ENCODE results near the gene IFNGR1.
A peak's percentile ranks its signal among the peaks of the same experiment; 100 is the strongest.

Gene IFNGR1

DNA sequence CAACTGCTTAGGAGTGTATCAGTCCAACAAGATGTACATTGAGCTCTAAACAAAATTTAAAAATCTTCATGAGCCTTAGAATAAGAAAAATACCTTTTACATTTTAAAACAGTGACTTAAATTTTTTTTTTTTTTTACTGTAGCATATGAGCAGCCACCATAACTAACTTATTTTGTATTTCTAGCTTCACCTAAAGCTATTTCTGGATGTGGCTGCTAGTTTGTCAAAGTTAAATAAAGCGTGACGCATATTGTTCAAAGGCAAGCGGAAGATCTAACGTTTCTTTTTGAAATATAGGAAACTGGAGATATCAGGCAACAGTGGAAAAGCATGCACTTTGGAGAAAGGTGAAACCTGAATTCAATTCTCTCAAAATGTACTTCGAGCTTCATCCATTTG, 42.5 kb downstream of the IFNGR1 start:
- no peak for DNase-seq (ENCODE audit: low read depth, low spot score)

DNA sequence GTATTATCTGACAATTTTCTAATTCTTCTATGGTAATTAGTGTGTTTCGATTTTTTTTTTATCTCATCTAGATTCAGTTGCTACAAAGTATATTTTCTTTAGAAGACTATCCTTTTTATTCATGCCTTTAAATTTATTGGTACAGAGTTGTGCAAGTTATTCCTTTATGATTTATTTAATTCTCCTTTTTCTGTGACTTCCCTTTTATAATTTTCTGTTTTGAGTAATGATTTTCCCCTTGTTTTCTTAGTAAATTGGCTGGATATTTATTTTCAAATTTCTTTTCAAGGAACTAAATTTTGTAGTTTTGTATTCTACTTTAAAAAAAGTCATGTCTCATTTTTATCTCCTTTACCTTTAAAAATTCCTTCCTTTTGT, 43.3 kb downstream of the IFNGR1 start:
- DNase-seq (ENCODE audit: low read depth, low spot score), result no peak

DNA sequence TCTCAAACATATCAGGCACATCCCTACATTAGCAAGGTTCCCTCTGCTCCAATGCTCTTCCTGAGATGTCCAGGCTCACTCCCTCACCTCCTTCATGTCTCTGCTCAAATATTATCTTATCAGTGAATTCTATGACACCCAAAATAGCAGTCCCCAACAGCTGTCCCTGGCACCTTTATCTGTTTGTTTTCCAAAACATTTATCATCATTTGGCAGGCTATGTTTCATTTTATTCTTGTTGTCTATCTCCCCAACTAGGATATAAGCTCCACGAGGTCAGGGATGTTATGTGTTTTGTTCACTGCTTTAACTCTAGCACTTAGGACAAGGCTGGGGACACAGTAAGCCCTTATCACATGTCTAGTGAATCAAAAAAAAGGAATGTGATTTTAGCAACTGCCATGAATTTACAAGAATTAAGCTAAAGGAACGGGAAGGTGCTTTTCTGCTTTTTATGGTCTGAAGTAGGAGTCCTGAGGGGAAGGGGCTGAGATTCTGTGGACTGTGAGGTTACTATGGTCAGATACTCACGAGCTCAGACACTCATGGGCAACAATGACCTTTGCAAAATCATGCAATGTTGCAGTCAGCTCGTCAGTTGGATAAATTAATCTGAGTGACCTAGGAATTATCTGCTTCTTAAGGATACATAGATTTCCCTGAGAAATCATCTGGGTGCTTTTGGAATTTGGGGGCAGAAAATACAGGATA, 43.9 kb downstream of the IFNGR1 start:
- DNase-seq (ENCODE audit: low read depth, low spot score), result no peak

DNA sequence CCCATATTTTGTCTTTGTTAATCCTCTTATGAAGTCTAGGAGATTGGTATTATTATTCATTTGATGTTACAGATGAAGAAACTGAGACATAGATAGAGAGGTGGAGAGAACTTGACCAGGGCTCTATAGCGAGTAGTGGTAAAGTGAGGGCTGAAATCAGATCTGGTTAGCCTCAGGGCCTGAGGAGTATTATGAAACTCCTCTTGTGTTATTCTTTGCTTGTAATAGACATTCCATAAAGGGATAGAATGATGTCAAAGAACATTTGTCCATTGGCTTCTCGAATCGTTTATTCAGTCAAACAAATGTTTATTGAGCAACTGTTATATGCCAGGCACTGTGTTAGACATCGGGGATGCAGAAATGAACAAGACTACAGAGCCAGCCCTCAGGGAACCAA, 45.7 kb downstream of the IFNGR1 start, which contains the start of gene IL22RA2:
Gene IL22RA2, minus strand, starts transcription at position 144 of the 400 bp plus-strand sequence. CDS start 11,895 bp downstream, outside the sequence.
- DNase-seq (ENCODE audit: low read depth, low spot score), result no peak

DNA sequence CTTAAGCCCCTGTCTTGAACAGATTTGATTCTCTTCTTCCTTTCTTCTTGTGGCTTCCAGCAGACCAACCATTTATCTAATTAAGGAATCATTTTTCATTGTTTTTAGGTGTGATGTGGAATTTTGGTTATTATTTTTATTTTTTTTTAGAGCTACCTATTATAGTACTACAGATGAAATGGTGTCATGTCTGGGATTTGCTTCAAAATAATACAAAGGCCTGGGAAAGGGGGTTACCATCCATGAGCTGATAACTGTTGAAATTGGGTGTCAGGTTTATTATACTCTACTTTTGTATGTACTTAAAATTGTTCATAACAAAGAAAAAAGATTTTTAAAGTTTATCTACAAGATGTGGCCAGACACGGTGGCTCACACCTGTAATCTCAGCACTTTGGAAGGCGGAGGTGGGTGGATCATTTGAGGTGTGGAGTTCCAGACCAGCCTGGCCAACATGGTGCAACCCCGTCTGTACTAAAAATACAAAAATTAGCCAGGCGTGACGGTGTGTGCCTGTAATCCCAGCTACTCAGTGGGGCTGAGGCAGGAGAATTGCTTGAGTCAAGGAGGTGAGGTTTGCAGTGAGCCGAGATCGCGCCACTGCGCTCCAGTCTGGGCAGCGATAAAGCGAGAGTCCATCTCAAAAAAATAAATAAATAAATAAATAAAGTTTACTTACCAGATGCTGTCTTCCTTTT, 46.3 kb downstream of the IFNGR1 start:
- DNase-seq (ENCODE audit: low read depth, low spot score), result no peak

DNA sequence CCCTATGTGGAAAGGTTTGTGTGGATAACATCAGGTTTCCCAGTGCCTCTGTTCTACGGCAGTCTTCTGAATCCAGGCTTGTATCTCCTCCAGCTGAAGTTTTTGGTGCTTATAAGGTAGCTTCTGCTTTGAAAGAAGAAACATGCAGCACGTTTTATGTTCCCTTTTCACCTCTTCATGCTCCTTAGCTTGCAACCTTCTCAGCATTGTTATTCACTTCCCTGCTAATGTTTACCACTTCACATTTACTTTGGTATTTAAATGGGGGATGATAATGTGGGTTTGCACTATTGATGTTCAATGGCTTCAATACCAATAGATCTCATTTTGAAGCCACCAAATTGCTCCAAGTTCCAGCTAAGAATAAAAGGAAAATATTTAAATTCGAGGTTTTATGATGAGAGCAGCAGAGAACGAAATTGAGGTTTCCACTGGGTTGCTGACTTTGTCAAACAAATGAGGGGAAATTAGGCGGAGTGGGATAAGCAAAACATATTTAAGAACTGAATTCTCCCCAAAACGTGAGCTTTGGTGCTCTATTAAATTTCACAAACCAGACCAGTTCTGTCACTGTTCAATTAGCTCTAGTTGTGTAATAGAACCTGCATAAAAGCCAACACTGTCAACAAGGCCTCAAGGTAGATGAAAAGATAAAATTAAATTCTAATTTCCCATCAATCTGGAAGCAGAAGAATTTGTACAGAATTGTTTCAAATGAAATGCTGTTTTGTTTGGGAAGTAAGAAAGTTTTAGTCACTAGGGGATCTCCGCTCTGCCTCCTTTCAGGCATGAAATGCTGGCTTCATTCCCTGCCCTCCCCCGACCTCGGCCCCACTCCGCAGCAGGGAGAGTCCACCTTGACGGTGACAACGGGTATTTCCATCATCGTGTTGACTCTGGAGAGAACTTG, 47.1 kb downstream of the IFNGR1 start:
- DNase-seq (ENCODE audit: low read depth, low spot score), result no peak

DNA sequence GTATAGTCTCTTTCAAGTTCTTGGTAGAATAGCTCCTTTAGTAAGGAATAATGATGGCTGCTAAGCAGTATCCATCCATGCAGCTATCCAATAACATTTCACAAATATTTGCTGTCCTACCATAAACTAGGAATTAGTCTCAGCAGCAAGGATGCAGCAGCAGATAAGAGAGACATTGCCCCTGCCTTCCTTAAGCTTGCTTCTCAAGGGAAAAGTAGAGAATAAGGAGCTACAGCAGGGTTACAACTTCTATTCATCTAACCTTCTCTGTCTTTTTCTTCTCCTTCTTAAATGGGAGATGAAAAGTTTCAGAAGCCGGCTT, 48.2 kb downstream of the IFNGR1 start:
- DNase-seq (ENCODE audit: low read depth, low spot score), result no peak

DNA sequence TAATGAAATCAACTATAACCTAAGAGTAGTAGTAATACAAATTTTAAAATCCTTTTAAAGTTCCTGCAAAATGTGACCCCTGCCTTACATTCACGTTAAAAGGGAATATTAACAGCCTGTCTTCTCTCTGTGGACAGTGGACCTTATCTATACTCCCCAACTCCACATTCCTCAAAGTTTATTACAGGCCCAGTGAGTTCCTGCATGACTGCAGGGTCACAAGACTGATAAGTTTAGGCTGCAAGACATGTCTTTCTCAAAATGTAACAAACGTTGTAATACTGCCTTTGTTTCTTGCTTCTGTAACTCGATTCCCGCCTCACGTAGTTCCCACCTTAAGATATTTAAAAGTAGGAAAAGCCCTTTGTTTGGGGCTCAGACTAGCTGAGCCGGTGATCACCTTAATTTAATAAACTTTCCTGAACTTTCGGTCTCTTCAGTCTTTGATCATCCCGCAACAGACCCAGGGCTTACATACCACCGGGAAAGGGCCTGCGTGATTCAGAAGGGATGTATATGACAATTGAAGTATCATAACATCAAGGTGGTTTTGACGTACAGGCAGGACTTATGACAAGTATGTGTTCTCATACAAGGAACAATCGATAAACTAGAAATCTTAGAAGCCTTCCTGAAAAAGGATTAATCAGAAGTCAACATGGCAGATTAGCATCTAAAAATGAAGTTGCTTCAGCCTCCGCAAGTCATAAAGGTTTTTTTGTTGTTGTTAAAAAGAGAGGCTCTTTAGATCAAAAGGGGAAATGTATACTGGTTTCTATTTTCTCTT, 48.7 kb downstream of the IFNGR1 start:
- no peak for DNase-seq (ENCODE audit: low read depth, low spot score)

DNA sequence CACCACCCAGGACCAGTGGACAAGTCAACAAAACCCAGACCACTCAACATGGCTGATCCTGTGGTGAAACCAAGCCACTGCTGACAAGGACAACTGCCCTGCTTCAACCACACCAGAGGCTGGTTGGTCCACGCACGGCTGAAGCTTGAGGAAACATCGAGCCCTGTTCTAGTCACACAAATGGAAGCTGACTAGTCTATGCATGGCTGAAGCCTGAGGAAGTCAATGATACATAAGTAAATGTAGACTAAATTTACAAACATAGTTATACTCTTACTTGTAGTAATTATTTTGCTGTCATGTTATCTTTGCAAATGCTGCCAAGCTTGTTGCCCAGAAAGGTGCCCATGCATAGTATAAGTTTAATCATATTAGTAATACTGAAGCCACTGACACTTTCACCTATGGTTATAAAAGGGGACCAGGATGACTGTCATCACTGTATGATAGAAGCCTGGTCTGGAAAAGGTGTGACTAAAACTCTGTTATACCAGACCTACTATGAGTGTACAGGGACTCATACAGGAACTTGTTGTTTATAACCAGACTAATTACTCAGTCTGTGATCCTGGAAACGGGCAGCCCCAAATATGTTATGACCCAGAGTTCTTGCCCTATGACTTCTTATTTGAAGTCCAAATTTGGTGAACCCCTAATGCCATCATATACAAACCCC, 51.3 kb downstream of the IFNGR1 start:
- no peak for DNase-seq (ENCODE audit: low read depth, low spot score)

DNA sequence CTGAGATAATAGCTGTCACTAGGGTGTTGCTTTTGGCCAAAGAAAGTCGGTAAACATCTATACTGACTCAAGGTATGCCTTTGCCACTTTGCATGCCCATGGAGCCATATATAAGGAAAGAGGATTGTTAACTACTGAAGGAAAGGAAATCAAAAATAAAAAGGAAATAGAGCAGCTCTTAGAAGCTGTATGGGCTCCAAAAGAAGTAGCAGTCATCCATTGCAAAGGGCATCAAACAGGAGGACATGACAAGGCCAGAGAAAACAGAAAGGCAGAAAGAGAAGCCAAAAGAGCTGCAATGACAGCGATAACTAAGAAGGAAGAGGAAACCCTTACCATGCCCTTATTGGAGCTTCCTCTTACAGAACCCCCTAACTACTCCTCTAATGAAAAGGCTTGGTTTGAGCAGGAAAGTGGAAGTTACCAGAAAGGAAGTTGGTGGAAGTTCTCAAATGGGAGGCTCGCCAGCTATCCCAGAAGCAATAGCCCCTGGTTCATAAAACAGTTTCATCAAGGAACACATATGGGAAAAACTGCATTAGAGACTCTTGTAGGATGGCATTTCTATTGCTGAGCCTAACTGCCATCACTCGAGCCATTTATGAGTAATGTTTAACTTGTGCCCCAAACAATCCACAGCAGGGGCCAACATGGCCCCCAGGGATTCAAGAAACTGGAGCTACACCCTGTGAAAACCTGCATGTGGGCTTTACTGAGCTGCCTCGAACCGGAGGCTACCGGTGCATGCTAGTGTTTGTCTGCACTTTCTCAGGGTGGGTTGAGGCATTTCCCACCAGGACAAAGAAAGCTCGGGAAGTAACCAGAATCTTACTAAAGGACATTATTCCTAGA, 52.7 kb downstream of the IFNGR1 start:
- DNase-seq (ENCODE audit: low read depth, low spot score), result no peak

DNA sequence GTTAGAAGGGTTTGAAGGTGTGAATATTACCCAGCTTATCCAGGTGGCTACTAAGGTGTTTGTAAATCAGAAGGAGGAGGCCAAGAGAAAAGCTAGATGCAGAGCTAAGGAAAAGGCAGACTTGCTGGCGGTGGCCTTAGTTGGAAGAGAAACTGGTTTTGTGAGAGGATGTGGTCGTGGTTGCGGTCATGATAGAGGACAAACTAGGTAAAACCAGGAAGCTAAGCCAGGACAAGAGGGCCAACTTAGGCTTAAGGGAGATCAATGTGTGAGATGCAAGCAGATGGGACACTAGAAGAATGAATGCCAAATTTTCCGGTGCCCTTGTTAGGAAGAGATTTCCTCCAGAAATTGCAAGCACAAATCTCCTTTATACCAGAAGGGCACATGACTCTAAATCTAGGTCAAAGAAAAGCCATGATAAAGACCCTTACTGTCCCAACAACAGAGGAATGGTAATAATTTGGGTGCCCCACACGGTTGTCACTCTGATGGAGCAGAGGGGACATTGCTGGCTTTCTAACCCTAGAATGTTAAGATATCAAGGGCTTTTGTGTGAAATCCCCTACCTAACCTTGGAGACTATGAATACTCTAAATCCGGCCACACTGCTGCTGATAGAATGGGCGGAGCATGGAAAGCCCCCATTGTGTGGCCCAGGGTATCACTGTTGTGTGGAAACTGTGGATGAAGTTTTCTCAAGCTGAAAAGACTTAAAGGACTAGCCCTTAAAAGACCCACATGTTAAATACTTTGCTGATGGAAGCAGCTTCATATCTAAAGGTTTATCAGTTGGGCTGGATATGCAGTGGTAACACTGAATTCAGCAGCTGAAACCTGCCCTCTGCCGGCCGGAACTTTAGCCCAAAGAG, 53.6 kb downstream of the IFNGR1 start:
- no peak for DNase-seq (ENCODE audit: low read depth, low spot score)

DNA sequence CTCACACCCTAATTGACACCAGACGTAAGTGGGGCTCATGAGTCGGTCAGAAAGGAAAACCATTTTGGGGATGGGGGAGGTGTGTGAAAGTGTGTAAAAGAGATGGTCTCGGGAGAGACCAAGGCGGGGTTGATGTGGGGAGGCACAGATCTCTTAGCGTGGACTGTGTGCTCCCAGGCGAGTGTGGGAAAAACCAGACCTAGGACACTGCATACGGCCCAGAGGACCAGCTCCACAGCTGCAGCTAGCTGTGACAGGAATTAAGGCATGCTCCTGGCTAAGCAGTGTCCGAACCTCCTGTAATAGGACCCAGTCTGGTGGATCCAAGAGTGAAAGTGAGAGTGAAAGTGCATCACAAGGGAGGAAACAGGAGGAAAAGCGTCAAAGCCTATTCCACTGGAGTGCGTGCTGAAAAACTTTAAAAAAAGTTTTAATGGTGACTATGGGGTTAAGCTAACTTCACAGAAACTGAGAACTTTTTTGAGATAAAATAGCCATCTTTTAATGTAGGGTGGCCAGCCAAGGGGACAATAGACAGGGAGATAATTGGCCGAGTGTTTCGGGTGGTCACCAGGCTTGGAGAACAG, 55.4 kb downstream of the IFNGR1 start:
- no peak for DNase-seq (ENCODE audit: low read depth, low spot score)

DNA sequence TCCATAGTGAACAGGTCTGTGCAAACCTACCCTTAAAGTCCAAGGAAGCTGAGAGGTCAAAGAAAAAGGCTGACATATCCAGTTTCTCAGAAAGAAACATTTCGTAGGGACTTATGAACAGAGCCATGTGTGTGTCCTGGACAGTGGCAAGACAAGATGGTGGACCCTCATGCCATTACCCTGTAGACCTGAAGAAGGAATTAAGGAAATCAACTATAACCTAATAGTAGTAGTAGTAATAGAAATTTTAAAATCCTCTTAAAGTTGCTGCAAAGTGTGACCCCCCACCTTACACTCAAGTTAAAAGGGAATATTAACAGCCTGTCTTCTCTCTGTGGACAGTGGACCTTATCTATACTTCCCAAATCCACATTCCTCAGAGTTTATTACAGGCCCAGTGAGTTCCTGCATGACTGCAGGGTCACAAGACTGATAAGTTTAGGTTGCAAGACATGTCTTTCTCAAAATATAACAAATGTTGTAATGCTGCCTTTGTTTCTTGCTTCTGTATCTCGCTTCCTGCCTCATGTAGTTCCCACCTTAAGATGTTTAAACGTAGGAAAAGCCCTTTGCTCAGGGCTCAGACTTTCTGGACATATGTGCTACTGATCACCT, 56.4 kb downstream of the IFNGR1 start:
- no peak for DNase-seq (ENCODE audit: low read depth, low spot score)

DNA sequence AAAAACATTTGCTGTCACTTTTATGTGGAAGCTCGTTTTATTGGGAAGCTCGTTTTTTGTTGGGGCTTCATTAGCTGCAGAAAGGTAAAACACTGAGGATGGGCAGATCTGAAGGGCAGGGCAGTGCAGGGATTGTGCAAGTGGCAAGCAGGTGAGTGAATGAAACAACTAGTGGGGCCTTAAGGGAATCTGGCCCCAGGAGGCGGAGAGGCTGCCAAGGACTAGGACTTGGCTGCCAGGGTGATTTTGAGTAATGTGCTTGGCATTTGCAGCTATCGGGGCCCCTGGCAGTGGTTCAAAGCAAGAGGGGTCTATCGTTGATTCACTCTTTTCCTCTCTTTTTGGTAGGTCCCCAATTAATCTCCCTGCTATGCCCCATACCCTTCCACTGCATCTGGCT, 57.2 kb downstream of the IFNGR1 start:
- DNase-seq (ENCODE audit: low read depth, low spot score), result peak; percentile 11

DNA sequence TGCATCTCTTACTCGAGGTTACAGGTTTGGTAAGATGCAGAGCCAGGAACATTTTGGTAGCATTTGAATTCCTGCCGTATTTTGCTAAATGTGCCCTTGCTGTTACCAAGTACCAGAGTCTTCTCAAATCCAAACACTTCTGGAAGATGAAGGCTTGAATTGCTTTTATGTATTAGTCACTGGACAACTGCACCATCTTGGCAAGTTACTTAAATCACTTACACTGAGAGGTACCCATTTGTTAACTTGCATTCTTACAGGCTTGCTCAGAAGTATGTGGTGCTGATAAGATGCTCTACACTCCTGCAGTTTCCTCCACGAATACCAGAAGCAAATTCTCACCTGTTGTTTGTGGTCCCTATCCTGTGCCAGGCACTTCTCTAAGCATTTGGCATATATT, 58.4 kb downstream of the IFNGR1 start:
- peak; percentile 53 for DNase-seq (ENCODE audit: low read depth, low spot score)

DNA sequence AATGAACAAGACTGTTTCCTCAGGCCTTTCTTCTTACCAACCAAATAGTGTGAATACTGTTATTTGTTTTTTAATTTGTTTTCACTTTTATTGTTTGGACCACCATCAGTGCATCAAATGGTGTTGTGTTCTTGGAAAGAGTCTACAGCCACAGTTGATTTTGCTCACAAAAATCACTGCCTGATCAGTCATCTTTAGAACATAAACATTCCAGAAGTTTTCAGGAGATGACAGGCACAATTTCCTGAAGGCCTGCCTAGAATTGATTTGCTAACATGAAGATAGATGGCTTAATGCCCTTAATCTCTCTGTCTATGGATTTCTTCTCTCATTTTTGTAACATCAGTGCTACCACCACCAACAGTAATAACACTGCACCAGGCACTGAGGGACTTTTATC, 59.3 kb downstream of the IFNGR1 start:
- DNase-seq (ENCODE audit: low read depth, low spot score), result no peak

DNA sequence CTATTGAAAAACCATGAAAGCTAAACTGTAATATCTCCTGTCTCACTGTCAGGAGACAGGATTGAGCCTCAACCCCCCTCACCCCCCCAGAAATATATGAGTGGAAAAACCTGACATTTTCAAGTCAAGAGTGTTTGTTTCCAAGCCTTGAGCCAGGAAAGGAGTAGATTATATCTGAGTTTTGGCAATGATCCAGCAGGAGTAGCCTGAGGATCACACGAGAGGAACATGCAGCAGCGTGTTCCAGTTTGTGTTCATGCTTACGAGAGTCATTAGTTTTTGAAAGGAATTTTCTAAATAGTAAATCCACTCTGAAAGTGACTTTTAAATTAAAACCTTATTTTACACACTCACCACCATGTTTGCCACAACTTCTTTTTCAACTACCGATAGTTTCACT, 61.6 kb downstream of the IFNGR1 start:
- DNase-seq (ENCODE audit: low read depth, low spot score), result no peak

DNA sequence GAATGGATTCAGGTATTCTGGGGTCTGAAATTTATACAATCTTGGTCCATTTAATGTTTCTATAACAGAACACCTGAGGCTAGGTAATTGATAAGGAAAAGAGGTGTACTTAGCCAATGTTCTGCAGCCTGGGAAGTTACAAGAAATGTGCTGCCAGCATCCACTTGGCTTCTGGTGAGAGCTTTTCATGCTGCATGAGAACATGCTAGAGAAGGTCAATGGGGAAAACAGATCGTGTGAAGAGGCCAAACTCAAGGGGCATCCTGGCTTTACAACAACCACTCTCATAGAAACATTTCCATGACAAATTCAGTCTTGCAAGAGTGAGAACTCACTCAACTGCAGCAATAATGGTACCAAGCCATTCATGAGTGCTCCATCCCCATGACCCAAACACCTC, 62.5 kb downstream of the IFNGR1 start:
- DNase-seq (ENCODE audit: low read depth, low spot score), result no peak

All from astrocyte of the hippocampus (primary cell).